Naive thymus-derived CD8-positive, alpha-beta T cell (primary cell): Measurements from ENCODE around the gene SLC6A6. TPM values are rescaled to one million over a fixed set of nuclear protein-coding genes. Genes with fewer than 3 reads are reported as not detected.
"Not testable (repeated sequence)": the region's sequence is repeated elsewhere in the genome, so short reads cannot be mapped to it uniquely, and the experiment has no call there.

Source experiments
- ATAC-seq, 2 donors: fragments of 150-1000 bp; cut with Tn5 transposase in 1 of 2; sonication (Bioruptor Pico), chemical (Tn5 transposase) in 1 of 2; 1 replicate in 1 of 2; 2 replicates in 1 of 2; pipeline ENCODE4 v1.10.0; 2021; ENCODE audit warnings: mild to moderate bottlenecking in 2 of 2, moderate library complexity in 2 of 2
- POLR2A ChIA-PET: fragments of 350-600 bp; sonication (Branson Sonifier 250); formaldehyde crosslinking; loops from one replicate; lab custom pipeline; 2021; ENCODE audit warnings: antibody characterized with exemption; lab: Charles Lee
- DNase-seq, 10 donors: peaks; one replicate each; pipeline versions ENCODE4 v3.0.0 to v3.0.0-alpha.2; 2020 to 2022
- H3K27ac Mint-ChIP-seq, 10 donors: one replicate each; pipeline ENCODE4 v1.8.0; 2020 to 2022; ENCODE audit warnings: mild to moderate bottlenecking in 10 of 10, mixed read lengths in 10 of 10, moderate library complexity in 4 of 10, inconsistent platforms in 1 of 10
- H3K27me3 Mint-ChIP-seq, 5 donors: one replicate each; pipeline ENCODE4 v1.8.0; 2021 to 2022; ENCODE audit warnings: mixed read lengths in 5 of 5
- H3K36me3 Mint-ChIP-seq, 3 donors: one replicate each; pipeline ENCODE4 v1.8.0; 2020 to 2022; ENCODE audit warnings: mixed read lengths in 3 of 3, mild to moderate bottlenecking in 2 of 3, inconsistent platforms in 1 of 3
- H3K4me1 Mint-ChIP-seq, 4 donors: one replicate each; pipeline ENCODE4 v1.8.0; 2021 to 2022; ENCODE audit warnings: mixed read lengths in 4 of 4
- H3K4me3 Mint-ChIP-seq, 10 donors: one replicate each; pipeline ENCODE4 v1.8.0; 2020 to 2022; ENCODE audit warnings: mild to moderate bottlenecking in 10 of 10, mixed read lengths in 10 of 10, moderate library complexity in 6 of 10, inconsistent platforms in 1 of 10
- H3K9me3 Mint-ChIP-seq, 9 donors: one replicate each; pipeline ENCODE4 v1.8.0; 2020 to 2022; ENCODE audit warnings: mixed read lengths in 9 of 9, mild to moderate bottlenecking in 3 of 9, inconsistent platforms in 1 of 9, moderate library complexity in 1 of 9
- polyA plus RNA-seq, 3 donors: library from polyadenylated mRNA; unstranded; fragments of 300-500 nt; fragmentation: Illumina TruSeq; gene quantifications; one replicate each; pipeline ENCODE4 v1.2.3, GENCODE V29; 2021
- total RNA-seq, 8 experiments: library from RNA in 2 of 8; stranded (reverse) in 2 of 8; gene quantifications; one replicate each; pipeline ENCODE4 v1.2.3 and lab custom pipeline; 2021 to 2026

SLC6A6 gene
- total and polyA plus RNA-seq, 5 experiments from 2014 or later: 2.1 to 43.7 (median 5.0) TPM

DNA sequence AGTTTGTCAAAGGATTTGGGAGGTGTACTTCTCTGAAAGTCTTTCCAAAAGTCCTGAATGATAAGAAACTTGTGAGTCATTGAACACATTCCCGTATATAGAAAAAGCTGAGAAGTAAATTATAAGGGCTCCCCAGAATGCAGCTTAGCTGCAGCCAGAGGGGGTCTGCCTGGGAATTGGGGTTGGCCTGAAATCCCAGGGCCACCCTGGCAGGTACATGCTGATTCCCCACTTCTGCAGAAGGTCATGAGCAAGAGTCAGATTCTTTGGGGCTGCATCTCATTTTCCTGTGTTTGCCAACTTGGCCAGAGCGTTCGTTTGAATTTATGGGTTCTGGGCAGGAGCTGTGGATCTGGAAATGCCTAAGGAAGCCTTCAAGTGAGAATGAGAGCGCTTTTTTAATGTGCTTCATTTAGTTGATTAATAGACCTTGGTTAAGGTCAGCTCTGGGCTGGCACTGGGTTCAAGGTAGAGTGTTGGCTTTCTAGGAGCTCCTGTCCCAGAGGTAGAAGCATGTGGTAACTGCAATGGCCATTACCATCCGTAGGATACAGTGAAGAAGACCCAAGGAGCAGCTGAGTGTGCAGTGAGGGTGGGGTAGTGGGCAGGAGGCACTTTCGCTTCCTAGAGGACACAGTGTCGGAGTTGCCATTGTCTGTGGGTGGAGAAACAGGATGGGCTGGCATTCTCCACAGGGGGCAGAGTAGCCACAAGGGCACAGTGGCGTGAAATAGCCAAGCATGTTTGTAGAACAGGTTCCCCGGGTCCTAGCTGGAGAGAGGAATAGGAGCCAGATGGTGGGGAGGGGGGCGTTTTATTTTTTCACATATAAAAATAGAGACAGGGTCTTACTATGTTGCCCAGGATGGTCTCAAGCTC lies 3.2 kb downstream of the SLC6A6 start:
- DNase-seq (no peak), ATAC-seq (no peak)
- Mint-ChIP-seq H3K9me3 (no peaks in the 10 kb centered on the region), H3K36me3 (peaks cover 0 to 15% (median 4%) of the 10 kb centered on the region in 3 donors), H3K27ac (peak overlapping the region; percentile 27 to 79 (median 52)), H3K4me1 (peaks cover 24 to 64% (median 54%) of the 10 kb centered on the region in 4 donors), H3K4me3 (peak overlapping the region in 6 of 10 donors; percentile 6 to 45 (median 22)), H3K27me3 (no peaks in the 10 kb centered on the region)
- POLR2A ChIA-PET: interaction anchor here (1.1 to 2.0 kb wide), 4 partner anchors 17 to 25 kb away, joined by 3 to 8 read pairs (median 4); no protein-coding TSS in a partner anchor

- DNase-seq (no peak), ATAC-seq (no peak)
- Mint-ChIP-seq H3K4me1 (peaks cover 24 to 70% (median 57%) of the 10 kb centered on the region in 4 donors), H3K27me3 (no peaks in the 10 kb centered on the region), H3K9me3 (no peaks in the 10 kb centered on the region), H3K27ac (peak overlapping the region in 6 of 10 donors; percentile 2 to 79 (median 56)), H3K36me3 (peaks cover 0 to 18% (median 7%) of the 10 kb centered on the region in 3 donors), H3K4me3 (peak overlapping the region in 2 of 10 donors; percentile 18 to 47)
- POLR2A ChIA-PET: interaction anchor here (1.2 to 1.4 kb wide), 2 partner anchors 16 to 25 kb away, joined by 3 to 8 read pairs; no protein-coding TSS in a partner anchor
Measured at GRCh38 chr3:14406336-14406735, 3.9 kb downstream of the SLC6A6 start.

DNA sequence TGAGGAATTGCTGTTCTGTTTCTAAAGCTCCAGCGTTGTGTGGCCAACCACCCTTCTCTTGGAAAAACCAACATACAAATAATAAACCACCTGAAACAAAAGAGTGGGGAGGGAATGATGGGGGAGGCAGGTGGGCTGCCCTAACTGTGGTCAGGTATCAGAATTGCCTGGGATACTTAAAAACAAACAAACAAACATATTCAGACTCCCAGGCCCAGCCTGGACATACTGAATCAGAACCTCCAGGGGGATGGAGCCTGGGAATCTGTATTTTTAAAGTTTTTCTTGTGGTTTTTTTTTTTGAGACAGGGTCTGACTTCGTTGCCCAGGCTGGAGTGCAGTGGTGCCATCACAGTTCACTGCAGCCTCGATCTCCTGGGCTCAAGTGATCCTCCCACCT lies 4.4 kb downstream of the SLC6A6 start:
- no peak for DNase-seq
- peak overlapping the region in 3 of 10 donors; percentile 35 to 79 (median 60) for H3K27ac Mint-ChIP-seq
- peaks cover 0 to 20% (median 8%) of the 10 kb centered on the region in 3 donors for H3K36me3 Mint-ChIP-seq
- H3K4me1 Mint-ChIP-seq: peaks cover 23 to 68% (median 58%) of the 10 kb centered on the region in 4 donors
- no peak overlapping the region for H3K4me3 Mint-ChIP-seq
- ATAC-seq: no peak
- H3K9me3 Mint-ChIP-seq: no peaks in the 10 kb centered on the region
- no peaks in the 10 kb centered on the region for H3K27me3 Mint-ChIP-seq
- POLR2A ChIA-PET: interaction anchor here (1.4 kb wide), 1 partner anchor 24 kb away, joined by 8 read pairs; no protein-coding TSS in a partner anchor

DNA sequence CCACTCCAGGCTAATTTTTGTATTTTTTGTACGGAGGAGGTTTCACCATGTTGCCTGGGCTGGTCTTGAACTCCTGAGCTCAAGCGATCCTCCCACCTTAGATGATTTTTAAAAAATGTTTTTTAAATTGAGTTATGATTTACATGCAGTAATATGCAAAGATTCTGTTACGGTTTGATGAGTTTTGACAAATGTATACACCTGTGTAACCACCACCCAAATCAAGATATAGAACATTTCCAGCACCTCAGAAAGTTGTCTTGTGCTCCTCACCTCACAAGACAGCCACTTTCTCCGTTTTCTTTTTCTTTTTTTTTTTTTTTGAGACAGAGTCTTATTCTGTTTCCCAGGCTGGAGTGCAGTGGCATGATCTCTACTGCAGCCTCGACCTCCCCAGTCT lies 4.8 kb downstream of the SLC6A6 start:
- Mint-ChIP-seq H3K4me1 (peaks cover 20 to 64% (median 57%) of the 10 kb centered on the region in 4 donors), H3K27me3 (no peaks in the 10 kb centered on the region), H3K36me3 (peaks cover 0 to 20% (median 9%) of the 10 kb centered on the region in 3 donors), H3K4me3 (peak overlapping the region in 1 of 10 donors; percentile 29), H3K9me3 (no peaks in the 10 kb centered on the region), H3K27ac (peak overlapping the region in 5 of 10 donors; percentile 26 to 70 (median 34))
- POLR2A ChIA-PET: no interaction called here
- DNase-seq (no peak), ATAC-seq (no peak)

- Mint-ChIP-seq H3K4me1 (peaks cover 17 to 60% (median 43%) of the 10 kb centered on the region in 4 donors), H3K36me3 (peaks cover 0 to 21% (median 11%) of the 10 kb centered on the region in 3 donors)
- ATAC-seq, DNase-seq, H3K27ac Mint-ChIP-seq, H3K9me3 Mint-ChIP-seq, POLR2A ChIA-PET, H3K27me3 Mint-ChIP-seq, H3K4me3 Mint-ChIP-seq: not testable (repeated sequence)
Measured at GRCh38 chr3:14409779-14410063, 7.3 kb downstream of the SLC6A6 start.

DNA sequence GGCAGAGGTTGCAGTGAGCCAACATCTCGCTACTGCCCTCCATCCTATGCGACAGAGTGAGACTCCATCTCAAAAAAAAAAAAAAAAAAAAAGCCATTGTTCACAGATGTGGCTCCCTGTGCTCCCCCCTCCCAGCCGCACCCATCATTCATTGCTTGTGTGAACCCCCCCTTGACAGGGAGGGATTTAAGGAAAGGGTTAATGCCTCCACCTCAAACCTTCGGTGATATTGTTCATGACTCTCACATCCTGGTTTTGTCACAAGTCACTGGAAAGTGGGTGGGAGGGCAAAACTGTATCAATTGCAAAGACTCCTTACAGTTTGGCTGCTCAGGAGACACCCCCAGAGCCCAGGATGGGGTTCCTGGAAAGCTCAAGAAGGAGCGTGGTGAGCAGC lies 7.7 kb downstream of the SLC6A6 start:
- Mint-ChIP-seq H3K27me3 (no peaks in the 10 kb centered on the region), H3K27ac (peak overlapping the region in 1 of 10 donors; percentile 16), H3K9me3 (no peaks in the 10 kb centered on the region), H3K4me1 (peaks cover 18 to 58% (median 40%) of the 10 kb centered on the region in 4 donors), H3K4me3 (no peak overlapping the region), H3K36me3 (peaks cover 0 to 25% (median 11%) of the 10 kb centered on the region in 3 donors)
- DNase-seq: no peak
- ATAC-seq: no peak
- POLR2A ChIA-PET: no interaction called here

GRCh38 chr3:14410503-14411165 lies 8.2 kb downstream of the SLC6A6 start:
- no peaks in the 10 kb centered on the region for H3K9me3 Mint-ChIP-seq
- H3K36me3 Mint-ChIP-seq: peaks cover 0 to 28% (median 11%) of the 10 kb centered on the region in 3 donors
- DNase-seq (no peak), ATAC-seq (no peak)
- peaks cover 15 to 53% (median 35%) of the 10 kb centered on the region in 4 donors for H3K4me1 Mint-ChIP-seq
- no peak overlapping the region for H3K4me3 Mint-ChIP-seq
- no peaks in the 10 kb centered on the region for H3K27me3 Mint-ChIP-seq
- POLR2A ChIA-PET: interaction anchor here (1.0 to 1.2 kb wide), 2 partner anchors 8 to 10 kb away, joined by 5 to 6 read pairs; partner anchors contain the start of gene SLC6A6
- peak overlapping the region in 3 of 10 donors; percentile 16 to 37 (median 29) for H3K27ac Mint-ChIP-seq

- no peak for DNase-seq
- POLR2A ChIA-PET: interaction anchor here (1.0 to 1.2 kb wide), 2 partner anchors 9 to 10 kb away, joined by 5 to 6 read pairs; partner anchors contain the start of gene SLC6A6
- Mint-ChIP-seq H3K27ac (peak overlapping the region in 2 of 10 donors; percentile 37 to 65), H3K9me3 (no peaks in the 10 kb centered on the region), H3K36me3 (peaks cover 0 to 30% (median 11%) of the 10 kb centered on the region in 3 donors), H3K4me3 (no peak overlapping the region), H3K4me1 (peaks cover 13 to 47% (median 31%) of the 10 kb centered on the region in 4 donors), H3K27me3 (no peaks in the 10 kb centered on the region)
- no peak for ATAC-seq
Measured at GRCh38 chr3:14411166-14411526, 8.7 kb downstream of the SLC6A6 start.

DNA sequence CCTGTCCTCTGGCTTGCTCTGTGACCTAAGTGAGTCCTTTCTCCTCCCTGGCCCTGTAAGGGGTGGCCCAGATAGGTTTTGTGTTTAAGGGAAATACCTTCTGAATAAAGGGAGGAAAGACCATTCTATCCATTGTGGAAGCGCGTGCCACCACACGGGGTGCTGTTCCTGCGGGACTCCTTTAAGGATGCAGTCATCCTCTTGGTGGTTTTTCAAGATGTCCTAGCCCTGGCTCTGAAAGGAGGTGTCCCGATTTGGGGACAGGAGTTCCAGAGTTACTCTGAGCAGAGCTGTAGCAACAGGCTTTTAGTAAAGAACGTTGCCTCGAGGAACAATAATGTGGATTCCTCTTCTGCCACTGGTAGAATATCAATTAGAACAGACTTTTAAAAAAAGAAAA lies 9.6 kb downstream of the SLC6A6 start:
- H3K4me3 Mint-ChIP-seq: no peak overlapping the region
- POLR2A ChIA-PET: interaction anchor here (1.0 kb wide), 1 partner anchor 9 kb away, joined by 5 read pairs; no protein-coding TSS in a partner anchor

DNA sequence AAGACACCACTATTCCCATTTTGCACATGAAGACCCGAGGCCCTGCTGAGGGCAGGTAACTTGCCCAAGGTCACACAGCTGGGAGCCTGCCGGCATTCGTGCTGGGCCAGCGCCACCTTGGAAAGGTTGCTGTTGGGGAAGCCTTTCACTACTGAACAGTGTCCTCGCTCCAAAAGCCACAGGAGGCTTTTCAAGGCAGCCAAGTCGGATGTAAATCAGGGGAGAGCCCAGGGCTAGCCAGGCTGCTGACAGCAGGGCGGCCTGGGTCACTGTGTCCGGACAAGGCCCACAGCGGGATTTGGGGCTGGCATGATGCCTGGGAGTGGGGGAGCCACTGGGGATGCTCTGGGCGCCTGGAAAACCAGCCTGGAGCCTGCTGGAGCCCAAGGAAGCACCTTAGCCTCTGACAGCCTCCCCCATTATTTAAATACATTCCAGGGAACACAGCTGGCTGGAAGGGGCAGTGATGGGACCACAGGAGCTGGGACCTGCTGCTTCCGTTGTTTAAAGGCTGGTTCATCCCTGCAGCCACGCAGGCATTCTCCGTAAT lies 10.5 kb downstream of the SLC6A6 start:
- no peak for DNase-seq
- H3K4me3 Mint-ChIP-seq: no peak overlapping the region
- H3K36me3 Mint-ChIP-seq: peaks cover 0 to 35% (median 7%) of the 10 kb centered on the region in 3 donors
- H3K9me3 Mint-ChIP-seq: no peaks in the 10 kb centered on the region
- H3K27me3 Mint-ChIP-seq: no peaks in the 10 kb centered on the region
- peak overlapping the region in 2 of 10 donors; percentile 47 to 81 for H3K27ac Mint-ChIP-seq
- H3K4me1 Mint-ChIP-seq: peaks cover 8 to 32% (median 20%) of the 10 kb centered on the region in 4 donors
- POLR2A ChIA-PET: no interaction called here
- ATAC-seq: no peak

More for the DNA sequence above, 9.6 kb downstream of the SLC6A6 start:
- H3K9me3 Mint-ChIP-seq: no peaks in the 10 kb centered on the region
- no peaks in the 10 kb centered on the region for H3K27me3 Mint-ChIP-seq
- peaks cover 0 to 35% (median 11%) of the 10 kb centered on the region in 3 donors for H3K36me3 Mint-ChIP-seq
- ATAC-seq (no peak), DNase-seq (no peak)
- peaks cover 13 to 41% (median 26%) of the 10 kb centered on the region in 4 donors for H3K4me1 Mint-ChIP-seq
- H3K27ac Mint-ChIP-seq: peak overlapping the region in 1 of 10 donors; percentile 31

- POLR2A ChIA-PET: no interaction called here
- peaks cover 7 to 32% (median 19%) of the 10 kb centered on the region in 4 donors for H3K4me1 Mint-ChIP-seq
- H3K27me3 Mint-ChIP-seq: no peaks in the 10 kb centered on the region
- peak overlapping the region in 1 of 10 donors; percentile 9 for H3K27ac Mint-ChIP-seq
- peaks cover 0 to 42% (median 8%) of the 10 kb centered on the region in 3 donors for H3K36me3 Mint-ChIP-seq
- no peaks in the 10 kb centered on the region for H3K9me3 Mint-ChIP-seq
- DNase-seq: no peak
- no peak overlapping the region for H3K4me3 Mint-ChIP-seq
- no peak for ATAC-seq
Measured at GRCh38 chr3:14413381-14414071, 11.1 kb downstream of the SLC6A6 start.
